ENCODE data around the gene SMIM36.
A peak's percentile ranks its signal among the peaks of the same experiment; 100 is the strongest.

The SMIM36 gene

DNA sequence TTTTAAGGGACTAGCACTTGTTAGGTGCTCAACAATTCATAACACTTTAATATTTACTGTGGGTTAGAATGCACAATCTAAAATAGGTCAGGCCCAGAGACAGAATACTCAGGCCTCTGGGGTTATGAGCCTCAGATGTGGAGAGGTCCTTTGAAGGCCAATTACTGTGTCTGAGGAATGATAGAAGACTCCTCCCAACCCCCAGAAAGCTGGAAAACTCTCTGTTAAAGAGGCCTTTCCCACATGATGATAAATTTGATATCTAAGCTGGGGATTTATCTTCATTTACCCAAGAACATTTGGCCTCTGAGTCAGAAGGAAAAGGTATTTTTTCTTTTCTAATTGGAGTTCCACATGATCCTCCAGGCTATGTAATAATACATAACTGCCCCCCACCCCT is 48.5 kb downstream of the SMIM36 start:
- no peak for DNase-seq (ENCODE audit: low read depth in 1 of 2, low spot score in 1 of 2)
- no peak for TF ChIP-seq JUND (IDR thresholded peaks at IDR 0.05; ENCODE audit: low read depth)
- in situ Hi-C loops (cut with HindIII; ENCODE audit: low pct_unique_long_range_greater_than_20kb, low sequenced_read_pairs): no loop called here

DNA sequence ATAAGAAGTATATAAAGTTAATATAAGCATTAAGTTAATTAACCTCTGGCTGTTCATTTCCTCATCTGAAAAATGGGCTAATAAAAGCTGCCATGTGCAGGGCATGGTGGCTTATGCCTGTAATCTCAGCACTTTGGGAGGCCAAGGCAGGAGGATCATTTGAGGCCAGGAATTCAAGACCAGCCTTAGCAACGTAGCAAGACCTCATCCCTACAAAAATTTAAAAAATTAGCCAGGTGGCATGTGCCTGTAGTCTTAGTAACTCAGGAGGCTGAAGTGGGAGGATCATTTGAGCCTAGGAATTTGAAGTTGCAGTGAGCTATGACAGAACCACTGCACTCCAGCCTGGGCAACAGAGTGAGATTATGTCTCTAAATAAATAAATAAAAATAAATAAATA is 49.0 kb downstream of the SMIM36 start:
- no peak for DNase-seq (ENCODE audit: low read depth in 1 of 2, low spot score in 1 of 2)
- TF ChIP-seq JUND (IDR thresholded peaks at IDR 0.05; ENCODE audit: low read depth): no peak
- in situ Hi-C loops (cut with HindIII; ENCODE audit: low pct_unique_long_range_greater_than_20kb, low sequenced_read_pairs): no loop called here

DNA sequence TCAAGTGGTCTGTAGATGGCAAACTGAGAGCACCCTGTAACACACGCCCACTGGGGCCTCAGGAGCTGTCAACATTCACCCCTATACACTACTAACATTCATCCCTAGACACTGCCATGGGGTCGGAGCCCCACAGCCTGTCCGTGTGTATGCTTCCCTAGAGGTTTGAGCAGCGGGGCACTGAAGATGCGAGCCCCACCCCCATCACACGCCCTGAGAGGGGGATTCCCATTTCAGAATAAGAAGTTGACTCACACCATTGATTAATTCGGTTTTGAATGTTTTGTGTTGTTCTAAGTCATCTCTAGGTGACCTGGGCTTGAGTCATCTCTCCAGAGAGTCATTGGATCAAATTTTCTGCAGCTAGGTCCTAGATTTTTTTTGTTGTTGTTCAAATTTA is 52.3 kb downstream of the SMIM36 start:
- no peak for DNase-seq (ENCODE audit: low read depth in 1 of 2, low spot score in 1 of 2)
- TF ChIP-seq JUND (IDR thresholded peaks at IDR 0.05; ENCODE audit: low read depth): no peak
- in situ Hi-C loops (cut with HindIII; ENCODE audit: low pct_unique_long_range_greater_than_20kb, low sequenced_read_pairs): no loop called here

DNA sequence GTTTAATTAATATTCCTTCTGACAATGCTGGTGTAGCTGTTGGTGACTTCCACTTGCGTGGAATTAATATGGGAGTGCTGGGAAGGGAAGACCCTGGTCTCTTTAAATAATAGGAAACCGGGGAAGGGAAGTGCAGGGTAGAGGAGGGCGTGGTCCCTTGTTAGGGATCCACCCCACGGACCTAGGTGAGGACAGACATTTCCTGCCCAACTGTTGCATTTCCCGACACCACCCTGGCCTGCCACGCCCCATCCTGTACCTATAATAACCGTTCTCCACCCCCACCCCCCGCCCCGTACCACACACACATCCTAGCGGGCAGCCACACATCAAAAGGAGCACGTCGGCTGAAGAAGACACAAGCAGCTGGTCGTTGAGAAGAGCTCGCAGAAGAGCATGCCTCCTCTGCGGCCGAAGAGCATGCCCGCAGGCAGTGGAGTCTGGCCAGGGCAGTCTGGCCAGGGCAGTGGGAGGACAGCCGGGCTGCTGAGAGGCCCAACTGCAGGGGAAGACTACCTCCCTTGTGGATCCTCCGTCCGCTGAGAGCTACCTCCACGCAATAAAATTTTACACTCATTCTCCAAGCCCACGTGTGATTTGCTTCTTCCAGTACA is 52.9 kb downstream of the SMIM36 start:
- peak in 1 of 2 experiments; percentile 24 for DNase-seq (ENCODE audit: low read depth in 1 of 2, low spot score in 1 of 2)
- no peak for TF ChIP-seq JUND (IDR thresholded peaks at IDR 0.05; ENCODE audit: low read depth)

DNA sequence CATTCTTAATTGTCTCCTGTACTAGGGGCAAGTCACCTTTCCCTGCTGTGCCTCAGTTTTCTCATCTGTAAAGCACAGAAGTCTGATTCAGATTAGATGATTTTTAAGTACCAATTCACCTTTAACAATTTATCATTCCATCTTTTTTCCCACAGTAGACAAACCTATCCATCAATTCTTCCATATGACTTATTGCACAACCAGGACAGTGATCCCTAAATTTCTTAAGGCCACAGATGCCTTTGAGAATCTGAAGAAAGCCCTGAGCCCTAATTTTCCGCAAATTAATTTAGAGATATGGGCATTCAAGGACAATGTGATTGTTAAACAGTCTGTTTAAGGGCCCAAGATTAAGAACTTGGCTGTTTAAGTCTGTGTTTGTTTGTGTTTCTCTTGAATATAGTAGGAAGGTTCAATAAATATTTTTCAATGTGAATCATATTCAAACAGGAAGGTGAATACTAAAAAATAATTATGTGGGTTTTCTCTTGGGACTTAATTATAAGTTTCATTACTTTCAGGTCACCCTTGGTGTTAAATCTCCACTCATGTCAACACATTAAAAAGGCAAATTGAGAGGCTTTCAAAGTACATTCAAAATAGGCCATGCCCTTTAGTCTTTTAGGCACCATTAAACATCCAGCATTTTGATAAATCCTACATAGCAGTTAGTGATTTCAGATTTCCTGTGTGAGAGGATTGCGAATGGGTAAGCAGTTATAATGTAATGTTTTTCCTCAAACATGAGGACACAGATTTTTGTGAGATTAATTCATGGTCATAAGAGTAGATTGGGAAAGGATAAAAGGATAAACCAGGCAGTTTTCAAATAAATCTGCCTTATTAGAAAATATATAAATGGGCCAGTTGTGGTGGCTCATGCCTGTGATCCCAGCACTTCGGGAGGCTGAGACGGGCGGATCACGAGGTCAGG is 54.7 kb downstream of the SMIM36 start:
- in situ Hi-C loops (cut with HindIII; ENCODE audit: low pct_unique_long_range_greater_than_20kb, low sequenced_read_pairs): no loop called here
- DNase-seq (ENCODE audit: low read depth in 1 of 2, low spot score in 1 of 2): no peak
- TF ChIP-seq JUND (IDR thresholded peaks at IDR 0.05; ENCODE audit: low read depth): no peak

More for the DNA sequence above, 52.9 kb downstream of the SMIM36 start:
- in situ Hi-C loops (cut with HindIII; ENCODE audit: low pct_unique_long_range_greater_than_20kb, low sequenced_read_pairs): no loop called here

DNA sequence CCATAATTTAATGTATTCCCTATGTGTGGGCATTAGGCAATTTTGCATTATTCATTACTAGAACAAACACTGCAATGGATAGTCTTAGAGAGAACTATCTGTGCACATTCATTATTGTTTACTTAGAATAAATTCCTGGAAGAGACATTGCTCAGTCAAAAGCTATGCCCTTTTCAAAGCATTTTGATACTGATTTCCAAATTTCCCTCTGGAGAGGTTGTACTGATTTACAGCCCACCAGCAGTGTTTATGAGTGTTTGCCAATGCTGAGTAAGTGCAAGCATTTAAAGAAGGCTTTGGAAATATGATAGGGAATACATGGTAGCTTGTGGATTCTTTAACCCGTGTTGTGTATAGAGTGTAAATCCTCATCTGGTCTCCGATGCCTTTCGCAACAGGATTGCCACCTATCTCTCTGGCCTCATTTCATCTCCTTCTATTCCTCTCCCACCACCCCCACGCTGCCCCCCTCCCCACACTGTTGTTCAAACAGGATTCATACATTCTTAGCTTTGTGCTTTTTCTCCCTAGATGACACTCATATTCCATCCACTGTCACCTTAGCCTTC is 56.3 kb downstream of the SMIM36 start:
- DNase-seq (ENCODE audit: low read depth in 1 of 2, low spot score in 1 of 2): no peak
- TF ChIP-seq JUND (IDR thresholded peaks at IDR 0.05; ENCODE audit: low read depth): no peak
- in situ Hi-C loops (cut with HindIII; ENCODE audit: low pct_unique_long_range_greater_than_20kb, low sequenced_read_pairs): no loop called here

DNA sequence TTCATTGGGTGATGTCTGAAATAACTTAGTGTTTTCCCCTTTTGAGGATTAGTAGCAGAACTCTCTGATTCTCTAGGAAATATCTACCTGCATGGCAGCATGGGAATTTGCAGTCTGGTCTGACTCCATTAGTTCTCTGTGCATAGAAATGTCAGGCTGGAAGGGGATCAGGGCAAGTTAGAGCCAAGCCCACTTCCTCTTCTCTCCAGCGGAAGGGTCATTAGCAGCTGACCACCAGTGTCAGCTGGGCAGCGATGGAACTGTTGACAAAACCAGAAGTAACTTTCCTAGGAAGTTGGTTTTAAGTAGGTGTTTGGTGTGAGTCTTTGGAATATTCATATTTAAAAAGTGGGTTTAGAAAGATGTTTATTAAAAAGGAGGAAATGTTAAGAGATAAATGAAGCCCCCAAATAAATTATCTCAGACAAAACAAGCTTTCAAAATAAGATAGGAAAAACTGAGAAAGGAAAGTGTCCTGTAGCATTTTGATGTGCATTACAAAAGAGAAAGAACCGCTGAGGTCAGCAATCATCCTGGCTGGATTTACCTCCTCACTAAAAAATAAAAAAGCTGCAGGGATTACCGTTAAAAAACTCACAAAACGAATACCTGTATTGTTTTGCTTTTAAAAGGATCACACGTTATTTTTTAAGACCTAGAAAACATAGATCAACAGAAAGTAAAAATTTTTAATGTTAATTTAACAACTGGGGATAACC is 57.3 kb downstream of the SMIM36 start:
- no peak for DNase-seq (ENCODE audit: low read depth in 1 of 2, low spot score in 1 of 2)
- in situ Hi-C loops (cut with HindIII; ENCODE audit: low pct_unique_long_range_greater_than_20kb, low sequenced_read_pairs): no loop called here
- TF ChIP-seq JUND (IDR thresholded peaks at IDR 0.05; ENCODE audit: low read depth): no peak

DNA sequence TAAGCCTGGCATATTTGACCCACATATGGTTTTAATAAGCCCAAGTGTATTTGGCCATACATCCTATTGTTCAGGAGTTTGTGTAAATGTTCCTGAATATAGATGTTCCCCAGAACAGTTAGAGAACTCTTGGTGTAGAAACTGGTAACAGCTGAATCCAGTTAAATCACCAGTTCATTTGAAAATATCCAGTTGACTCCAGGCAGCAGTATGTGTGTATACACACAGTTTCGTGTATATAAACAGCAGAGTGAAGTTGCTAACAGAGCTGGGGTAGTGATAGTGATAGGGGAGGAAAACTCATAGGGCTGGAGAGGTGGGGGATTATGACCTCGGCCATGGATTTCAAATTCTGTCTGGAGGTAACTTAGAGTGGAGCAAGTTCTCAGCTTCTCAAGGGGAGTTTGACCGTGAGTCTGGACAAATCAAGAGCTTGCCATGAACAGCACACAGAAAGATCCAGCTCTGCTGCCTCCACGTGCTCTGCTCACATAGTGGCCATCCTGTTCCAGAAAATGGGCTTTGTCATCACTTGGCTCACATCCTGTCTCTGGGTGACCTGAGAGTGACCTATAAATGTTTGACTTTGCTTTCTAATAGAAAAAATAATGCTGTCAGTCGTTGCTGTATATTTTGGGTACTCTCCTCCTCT is 59.0 kb downstream of the SMIM36 start:
- peak in 1 of 2 experiments; percentile 15 for DNase-seq (ENCODE audit: low read depth in 1 of 2, low spot score in 1 of 2)
- in situ Hi-C loops (cut with HindIII; ENCODE audit: low pct_unique_long_range_greater_than_20kb, low sequenced_read_pairs): no loop called here
- no peak for TF ChIP-seq JUND (IDR thresholded peaks at IDR 0.05; ENCODE audit: low read depth)

DNA sequence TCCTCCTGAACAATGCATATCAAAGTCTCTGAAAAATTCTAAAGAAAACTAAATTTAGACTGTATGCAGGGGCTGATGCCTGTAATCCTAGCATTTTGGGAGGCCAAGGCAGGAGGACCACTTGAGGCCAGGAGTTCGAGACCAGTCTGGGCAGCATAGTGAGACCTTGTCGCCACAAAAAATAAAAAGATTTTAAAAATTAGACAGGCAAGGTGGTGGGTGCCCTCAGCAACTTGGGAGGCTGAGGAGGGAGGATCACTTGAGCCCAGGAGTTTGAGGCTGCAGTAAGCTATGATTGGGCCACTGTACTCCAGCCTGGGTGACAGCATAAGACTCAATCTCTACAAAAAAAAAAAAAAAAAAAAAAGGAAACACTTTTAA is 59.5 kb downstream of the SMIM36 start:
- no peak for DNase-seq (ENCODE audit: low read depth in 1 of 2, low spot score in 1 of 2)
- no peak for TF ChIP-seq JUND (IDR thresholded peaks at IDR 0.05; ENCODE audit: low read depth)
- in situ Hi-C loops (cut with HindIII; ENCODE audit: low pct_unique_long_range_greater_than_20kb, low sequenced_read_pairs): no loop called here

DNA sequence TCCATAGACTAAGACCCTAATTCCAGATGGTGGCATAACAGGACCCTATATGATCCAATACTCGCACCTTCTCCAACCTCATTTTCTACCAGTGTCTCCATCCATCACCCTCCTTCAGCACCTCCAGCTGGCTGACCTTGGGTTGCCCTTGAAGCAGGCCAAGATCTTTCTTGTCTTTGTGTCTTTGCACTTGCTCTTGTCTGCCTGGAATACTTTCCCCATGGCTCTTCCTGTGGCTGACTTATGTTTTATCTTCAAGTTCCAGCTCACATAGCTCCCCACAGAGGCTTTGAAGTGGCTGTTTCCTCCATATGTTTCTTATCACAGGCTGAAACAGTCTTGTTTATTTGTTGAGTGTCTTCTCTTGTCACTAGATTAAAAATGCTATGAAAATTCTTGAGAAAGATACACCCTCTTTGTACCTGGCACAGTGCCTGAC is 60.0 kb downstream of the SMIM36 start:
- no peak for TF ChIP-seq JUND (IDR thresholded peaks at IDR 0.05; ENCODE audit: low read depth)
- no peak for DNase-seq (ENCODE audit: low read depth in 1 of 2, low spot score in 1 of 2)
- in situ Hi-C loops (cut with HindIII; ENCODE audit: low pct_unique_long_range_greater_than_20kb, low sequenced_read_pairs): no loop called here

DNA sequence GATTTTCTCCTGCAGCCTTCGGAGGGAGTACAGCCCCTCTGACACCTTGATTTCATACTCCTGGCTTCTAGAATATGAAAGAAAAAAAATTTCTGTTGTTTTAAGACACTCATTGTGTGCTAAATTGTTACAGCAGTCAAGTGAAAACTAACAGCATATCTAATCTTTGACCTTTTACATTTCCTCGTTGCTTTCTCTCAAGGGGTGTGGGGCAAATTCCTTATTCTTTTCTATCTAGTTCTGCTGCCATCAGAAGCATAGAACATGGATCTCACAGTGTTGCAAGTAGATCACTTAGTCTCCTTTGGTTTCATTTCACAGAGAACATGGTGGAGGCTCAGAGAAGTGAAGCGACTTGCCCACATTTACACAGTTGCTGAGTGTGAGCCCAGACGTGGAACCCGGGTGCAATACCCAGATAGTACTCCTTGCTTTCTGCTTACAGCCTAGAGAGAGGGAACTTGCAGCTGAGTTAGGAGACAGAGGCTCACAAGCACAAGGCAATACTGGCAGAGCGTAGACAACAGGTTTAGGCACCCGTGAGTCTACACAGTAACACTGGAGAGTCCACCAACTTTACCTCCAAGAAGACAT is 60.9 kb downstream of the SMIM36 start:
- in situ Hi-C loops (cut with HindIII; ENCODE audit: low pct_unique_long_range_greater_than_20kb, low sequenced_read_pairs): no loop called here
- no peak for TF ChIP-seq JUND (IDR thresholded peaks at IDR 0.05; ENCODE audit: low read depth)

DNA sequence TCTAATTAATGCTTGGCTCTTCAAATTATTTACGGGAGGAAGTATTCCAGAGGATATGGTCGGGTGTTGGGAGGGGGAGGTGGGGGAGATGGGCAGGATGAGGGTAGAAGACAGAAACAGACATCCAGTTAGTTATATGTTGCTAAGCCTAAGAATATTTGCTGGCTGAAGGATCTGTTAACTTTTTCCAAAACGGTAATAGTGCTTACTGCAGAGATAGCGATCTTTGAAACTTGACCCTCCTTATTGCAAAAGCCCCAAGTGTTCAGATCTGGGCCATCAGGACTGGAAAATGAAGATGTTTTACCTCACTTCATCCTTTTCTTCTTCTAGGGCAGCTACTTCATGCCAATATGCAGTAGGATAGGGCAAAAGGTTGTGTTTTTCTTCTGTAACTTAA is 62.6 kb downstream of the SMIM36 start:
- in situ Hi-C loops (cut with HindIII; ENCODE audit: low pct_unique_long_range_greater_than_20kb, low sequenced_read_pairs): no loop called here
- TF ChIP-seq JUND (IDR thresholded peaks at IDR 0.05; ENCODE audit: low read depth): no peak
- DNase-seq (ENCODE audit: low read depth in 1 of 2, low spot score in 1 of 2): peak in 1 of 2 experiments; percentile 33

More for the DNA sequence above, 60.9 kb downstream of the SMIM36 start:
- no peak for DNase-seq (ENCODE audit: low read depth in 1 of 2, low spot score in 1 of 2)

Data from T47D (cell line).